CD4-positive, alpha-beta T cell treated with Interleukin-6 at 100 ng/mL for 8 hours (primary cell): Measurements from ENCODE around the gene ESPL1.

Experiments
- DNase-seq: peaks from one replicate; pipeline ENCODE4 v3.0.0-alpha.2; 2020; ENCODE audit warnings: mixed read lengths, low spot score

ESPL1 gene

DNA sequence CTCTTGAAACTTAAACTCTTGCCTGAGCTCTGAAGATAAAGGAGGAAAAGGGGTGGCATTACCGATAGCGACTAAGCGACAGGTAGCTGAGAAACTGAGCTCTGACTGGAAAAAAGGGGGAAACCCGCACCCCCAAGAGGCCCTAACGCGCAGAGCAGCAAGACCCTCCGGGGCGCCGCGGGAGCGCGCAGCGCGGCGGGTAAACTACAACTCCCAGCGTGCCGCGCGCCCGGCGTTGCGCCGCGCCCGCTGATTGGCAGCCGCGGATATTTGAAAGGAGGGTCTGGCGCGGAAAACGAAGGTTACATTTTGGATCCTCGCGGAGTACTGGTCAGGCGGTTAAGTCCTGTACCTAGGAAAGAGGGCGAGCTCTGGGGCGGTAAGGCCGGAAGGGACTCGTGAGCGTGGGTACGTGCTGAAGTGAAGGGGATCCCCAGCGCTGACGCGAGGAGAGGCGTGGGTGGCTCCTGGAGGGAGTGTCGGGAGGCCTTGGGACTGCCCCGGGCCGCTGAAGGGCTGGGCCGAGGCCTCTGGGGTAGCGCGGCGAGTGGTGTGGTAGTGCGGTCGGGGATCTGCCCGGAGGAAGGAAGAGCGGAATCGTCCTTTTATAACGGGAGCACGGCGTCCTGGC, at the start of gene ESPL1:
Gene ESPL1, plus strand, starts transcription at position 301 of the 631 bp plus-strand sequence. CDS start 468 bp downstream, outside the sequence.
- peak; percentile 73 for DNase-seq

DNA sequence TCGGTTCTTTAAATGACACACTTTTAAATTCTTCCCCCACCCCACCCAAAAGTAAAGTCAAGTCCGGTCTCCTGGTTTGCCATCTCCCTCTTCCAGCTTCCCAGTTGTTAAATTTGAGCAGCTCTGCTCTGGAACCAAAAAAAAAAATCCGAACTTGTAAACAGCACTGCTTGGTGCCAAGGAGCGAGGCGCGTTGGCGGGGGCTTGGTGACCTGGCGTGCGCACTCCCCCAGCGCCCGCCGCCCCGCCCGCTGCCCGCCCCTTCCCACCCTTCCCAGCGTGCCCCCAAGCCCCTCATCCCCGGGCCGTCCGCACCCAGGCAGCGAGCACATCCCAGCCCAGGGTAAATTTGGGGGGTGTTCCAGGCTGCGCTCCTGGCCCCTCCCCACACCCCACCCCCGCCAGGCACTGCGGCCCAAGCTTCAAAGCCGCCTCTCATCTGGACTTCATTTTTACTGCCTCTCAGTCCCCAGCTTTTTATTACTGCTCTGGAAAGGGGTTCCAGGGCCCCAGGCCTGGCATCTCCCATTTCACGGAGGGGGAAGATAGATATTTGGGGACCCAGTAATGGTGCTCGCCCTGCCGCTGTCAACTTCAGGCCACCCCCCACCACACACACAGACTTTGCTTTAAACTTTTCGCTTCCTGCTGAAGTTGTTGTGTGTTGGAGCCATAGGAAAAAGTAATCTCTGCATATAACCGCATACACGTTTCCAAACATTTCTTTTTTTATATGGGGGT, 49.4 kb upstream of the ESPL1 start:
- DNase-seq, result no peak

DNA sequence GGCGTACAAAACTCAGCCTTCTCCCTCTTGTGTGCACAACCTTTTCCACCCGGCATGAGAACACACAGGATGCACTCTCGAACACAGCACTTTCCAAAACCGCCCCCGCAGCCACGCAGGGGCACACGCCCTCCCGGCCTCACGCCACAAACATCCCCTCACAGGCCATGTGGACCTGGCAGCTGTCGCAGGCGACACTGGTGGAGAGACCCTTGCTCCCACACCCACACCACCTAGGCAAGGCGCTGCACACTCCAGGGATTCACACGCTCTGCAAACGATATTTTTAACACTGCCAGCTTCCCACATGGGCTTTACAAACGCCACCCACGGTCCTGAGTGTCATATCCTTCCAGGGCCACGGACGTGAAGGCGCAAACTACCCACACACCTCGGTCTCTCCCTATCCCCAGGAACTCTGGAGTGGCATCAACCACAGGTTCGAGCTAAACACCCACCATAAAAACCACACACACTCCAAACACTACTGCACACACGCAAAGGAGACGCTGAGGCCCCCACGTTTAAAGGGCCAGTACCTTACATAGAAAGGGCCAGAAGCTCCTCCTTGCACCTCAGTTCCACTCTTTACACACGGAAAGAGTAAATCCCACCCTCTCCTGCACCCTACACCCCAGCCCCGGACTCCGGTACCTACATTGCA, 48.7 kb upstream of the ESPL1 start:
- DNase-seq, result peak; percentile 56

DNA sequence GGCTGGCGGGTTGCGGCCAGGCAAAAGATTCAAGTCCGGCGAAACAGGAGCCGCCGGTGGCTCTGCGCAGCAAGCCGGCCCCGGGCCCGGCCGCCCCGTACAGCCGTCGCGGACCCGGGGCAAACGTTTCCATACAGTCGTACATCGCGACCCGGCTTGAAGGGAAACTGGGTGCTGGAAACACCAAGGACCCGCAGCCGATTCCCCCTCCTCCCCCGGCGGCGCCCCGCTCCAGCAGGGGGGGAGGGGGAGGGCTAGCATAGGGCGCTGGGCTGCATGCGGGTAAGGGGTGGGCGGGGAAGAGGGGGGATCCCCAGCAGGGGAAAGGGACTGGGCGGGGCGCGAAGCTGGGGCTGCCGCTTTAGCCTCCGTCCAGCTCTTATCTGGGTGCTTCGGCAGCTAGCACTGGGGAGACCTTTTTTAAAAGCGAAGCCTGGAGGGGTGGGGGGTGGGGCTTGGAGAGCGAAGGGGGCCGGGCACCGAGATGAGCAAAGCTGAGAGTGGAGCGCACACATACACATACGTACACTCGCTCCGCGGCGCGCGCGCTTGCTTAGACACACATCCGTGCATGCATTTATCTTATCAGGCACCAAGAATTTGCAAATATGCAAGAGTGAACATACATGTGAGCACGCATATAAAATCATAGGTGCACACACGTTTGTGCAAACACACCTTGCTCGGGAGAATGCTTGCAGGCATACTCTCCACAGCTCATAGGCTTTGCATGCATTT, 48.0 kb upstream of the ESPL1 start:
- peak; percentile 84 for DNase-seq

DNA sequence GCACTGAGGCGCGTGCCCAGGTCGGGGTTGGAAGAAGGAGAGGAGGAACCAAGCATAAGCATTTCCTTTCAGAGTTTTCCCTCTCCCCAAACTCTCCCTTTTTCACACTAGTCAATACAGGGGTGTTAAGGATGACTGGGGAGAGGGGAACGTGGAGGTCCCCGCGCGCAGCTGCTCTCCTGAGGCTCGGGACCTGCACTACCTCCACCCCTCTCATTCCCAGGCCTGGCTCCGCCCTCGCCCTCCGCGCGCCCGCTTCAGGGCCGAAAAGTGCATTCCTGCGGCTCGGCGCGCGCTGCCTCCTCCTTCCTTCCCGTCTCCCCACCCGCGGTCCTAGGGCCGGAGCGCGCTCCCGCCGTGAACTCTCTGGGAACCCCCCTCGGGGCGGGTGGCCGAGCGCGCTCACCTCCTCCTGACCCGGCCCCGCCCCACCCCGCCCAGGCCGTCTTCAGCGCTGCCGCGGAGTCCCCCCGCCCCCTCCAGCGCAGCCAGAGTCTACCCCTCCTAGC, 47.4 kb upstream of the ESPL1 start:
- peak; percentile 80 for DNase-seq

DNA sequence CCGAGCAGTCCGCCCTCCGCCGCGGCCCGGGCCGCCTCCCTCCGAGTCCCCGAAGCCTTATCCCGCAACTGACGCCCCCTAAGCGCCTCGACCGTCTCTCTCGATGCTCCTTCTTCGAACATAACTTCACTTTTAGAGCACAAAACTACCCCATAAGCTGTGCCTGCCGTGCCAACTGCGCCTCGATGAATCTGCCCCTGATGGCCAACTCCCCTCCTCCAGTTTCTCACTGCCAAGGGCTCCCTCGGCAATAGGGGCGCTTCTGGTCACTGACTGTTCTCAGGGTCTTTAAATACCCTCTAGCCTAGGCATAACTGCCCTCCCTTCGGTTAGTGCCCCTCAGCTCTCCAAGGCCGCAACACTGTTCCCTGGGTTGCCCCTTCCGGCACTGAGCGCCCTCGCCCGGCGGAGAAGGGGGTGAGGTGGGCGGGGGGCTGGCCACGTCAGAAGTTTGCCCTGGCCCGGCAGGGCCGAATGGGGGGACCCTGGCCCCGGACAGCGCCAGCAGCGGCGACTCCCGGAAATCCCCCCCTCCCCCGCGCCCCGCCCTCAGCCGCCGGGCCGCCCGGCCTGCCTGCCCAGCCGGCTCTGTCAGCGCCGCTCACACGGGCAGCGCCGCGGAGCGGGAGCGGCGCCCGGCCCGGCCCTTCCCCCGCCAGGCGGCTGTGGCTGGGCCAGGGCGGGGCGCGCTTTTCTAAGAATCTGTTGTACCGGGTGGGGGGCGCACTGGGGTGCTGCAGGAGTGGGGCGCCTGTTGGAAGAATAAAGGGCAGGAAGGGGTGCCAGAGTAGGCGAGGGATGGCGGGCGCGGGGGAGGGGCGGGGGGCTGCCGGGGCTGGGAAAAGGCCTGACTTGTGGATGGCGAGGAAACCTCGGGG, 46.7 kb upstream of the ESPL1 start:
- DNase-seq, result peak; percentile 40

DNA sequence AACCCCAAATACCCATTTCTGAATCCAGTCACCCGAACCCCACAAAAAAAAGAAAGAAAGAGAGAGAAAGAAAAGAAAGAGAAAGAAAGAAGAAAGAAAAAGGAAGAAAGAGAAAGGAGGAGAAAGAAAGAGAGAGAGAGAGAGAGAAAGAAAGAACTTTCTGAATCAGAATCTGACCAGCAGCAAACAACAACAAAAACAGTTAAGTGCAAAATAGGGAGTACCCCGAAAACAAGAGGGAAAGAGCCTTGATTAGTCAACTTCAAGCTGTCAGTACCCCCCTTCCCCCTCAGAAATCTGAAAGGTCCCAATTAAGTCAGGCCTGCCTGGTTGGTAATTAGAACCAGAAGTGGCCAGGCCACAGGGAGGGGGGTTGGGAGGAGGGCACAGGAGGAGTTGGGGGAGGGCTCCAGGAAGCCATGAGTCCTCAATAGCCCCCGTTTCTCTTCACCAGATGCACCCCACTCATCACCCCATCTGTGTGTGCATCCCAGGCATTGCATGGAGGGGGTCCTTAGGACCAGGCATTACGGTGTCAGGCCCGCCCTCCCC, 45.9 kb upstream of the ESPL1 start:
- no peak for DNase-seq

DNA sequence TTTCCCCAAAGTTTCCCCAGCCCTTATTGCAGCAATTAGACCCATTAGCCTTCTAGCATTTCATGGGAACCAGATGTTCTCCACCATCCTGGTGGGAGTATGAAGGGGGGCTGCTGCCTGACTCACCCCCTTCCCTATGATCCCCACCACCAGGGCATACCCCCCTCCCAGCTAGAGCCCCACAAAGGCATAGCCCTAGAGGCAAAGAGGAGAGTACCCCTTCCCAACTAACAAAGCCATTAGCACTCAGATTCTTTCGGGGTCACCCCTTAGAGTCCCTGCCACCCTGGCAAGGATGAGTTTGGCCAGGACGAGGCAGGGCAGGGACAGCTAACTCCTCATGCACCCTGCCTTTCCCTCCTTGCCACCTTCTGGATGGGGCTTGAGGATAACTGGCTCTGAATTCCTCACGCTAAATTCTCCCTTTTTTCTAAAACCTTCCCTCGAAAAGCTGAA, 45.3 kb upstream of the ESPL1 start:
- DNase-seq, result no peak

DNA sequence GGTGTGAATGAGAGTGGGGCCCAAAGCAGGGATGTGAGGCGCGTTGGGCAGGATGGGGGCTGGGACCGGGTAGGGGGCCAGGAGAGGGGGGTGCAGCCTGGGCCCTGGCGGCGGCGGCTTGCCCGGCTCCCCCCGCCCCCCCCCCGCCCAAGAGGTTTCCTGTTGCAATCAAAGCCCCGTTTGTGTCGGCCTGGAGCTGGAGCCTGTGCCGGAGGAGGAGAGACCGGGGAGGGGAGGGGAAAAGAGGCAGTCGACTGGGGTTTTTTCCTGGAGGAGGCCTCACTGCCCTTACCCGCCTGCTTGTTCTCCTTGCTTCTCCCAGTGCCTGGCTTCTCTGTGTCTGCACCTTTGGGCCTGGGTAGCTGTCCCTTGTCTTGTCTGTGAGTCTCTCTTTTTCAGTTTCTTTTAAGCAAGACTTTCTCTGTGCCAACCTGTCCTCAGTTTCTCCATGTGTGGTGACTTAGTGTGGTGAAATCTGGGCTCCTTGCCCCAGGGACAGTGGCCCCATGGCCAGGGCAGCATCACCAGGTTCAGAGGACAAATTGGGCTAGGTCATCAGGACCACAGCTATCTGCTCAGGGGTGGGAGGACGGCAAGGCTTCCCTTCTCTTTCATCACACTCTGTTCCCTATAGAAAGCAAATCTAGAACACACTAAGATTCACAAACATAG, 44.6 kb upstream of the ESPL1 start:
- peak; percentile 49 for DNase-seq

DNA sequence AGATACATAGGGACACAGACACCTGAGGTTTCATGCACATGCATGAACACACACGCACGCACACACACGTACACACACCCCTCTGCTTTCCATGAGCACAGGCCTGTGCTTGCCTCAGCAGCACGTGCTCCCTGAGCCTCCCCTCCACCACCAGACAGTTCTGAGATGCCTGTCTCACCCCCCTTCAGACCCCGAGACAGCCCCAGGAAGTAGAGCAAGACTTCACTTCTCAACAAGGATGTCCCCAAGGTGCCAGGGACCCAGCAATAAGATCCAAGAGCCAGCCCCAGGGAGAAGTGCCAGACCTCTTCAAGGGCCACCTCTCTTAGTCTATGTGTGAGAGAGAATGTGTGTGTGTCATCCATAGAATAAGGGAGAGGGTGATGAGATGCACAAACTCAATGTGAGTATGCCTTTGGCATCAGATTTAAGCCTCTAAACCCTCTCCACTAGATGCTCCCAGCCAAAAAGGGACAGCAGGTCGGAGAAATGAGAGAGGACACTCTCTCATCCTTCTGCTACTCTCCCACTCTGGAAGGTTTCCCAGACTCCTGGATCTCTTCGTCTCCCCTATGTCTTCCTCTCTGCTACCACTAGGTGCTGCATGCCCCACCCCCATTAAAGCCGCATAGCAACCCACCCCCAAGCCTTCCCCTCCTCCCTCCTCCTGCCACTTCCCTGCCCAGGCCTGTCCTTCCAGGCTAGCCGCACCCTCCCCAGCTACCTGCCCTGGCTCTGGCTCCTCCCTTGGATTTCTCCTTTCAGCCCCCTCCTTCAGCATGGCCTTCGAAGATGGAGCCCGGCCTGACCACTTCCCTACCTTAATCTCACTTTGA, 43.8 kb upstream of the ESPL1 start:
- DNase-seq, result no peak

DNA sequence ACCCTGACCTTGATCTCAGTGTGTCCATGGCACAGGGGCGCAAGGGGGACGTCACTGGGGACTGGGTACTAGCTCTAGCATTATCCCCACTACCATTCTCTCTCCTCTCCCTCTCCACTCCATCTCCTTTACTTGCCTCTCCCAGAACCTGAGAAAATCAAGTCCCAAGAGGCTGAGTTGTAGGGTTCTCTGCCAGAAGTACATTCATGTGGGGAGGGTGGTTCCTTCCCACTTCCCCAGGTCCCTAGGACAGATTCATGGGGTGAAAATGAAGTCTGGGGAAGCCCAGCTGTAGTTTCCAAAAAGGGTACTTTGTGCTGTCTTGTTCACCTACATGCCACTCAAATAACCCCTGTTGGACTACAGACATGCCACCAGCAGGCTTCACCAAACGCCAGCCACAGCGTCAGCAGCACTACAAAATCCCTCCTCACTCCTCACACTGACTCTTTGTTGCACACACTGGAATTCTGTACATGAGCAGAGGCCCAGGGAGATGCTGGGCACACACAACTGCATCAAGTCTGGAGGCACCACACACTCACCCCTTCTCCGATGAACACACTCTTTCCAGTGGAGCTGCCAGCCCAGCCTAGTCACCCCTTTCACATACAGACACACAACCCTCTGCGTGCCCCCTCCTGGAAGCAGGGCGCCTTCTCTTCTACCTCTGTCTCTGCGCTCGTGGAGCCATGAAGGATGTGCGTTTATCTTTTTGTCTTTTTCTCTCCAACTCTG, 43.0 kb upstream of the ESPL1 start:
- DNase-seq, result no peak

DNA sequence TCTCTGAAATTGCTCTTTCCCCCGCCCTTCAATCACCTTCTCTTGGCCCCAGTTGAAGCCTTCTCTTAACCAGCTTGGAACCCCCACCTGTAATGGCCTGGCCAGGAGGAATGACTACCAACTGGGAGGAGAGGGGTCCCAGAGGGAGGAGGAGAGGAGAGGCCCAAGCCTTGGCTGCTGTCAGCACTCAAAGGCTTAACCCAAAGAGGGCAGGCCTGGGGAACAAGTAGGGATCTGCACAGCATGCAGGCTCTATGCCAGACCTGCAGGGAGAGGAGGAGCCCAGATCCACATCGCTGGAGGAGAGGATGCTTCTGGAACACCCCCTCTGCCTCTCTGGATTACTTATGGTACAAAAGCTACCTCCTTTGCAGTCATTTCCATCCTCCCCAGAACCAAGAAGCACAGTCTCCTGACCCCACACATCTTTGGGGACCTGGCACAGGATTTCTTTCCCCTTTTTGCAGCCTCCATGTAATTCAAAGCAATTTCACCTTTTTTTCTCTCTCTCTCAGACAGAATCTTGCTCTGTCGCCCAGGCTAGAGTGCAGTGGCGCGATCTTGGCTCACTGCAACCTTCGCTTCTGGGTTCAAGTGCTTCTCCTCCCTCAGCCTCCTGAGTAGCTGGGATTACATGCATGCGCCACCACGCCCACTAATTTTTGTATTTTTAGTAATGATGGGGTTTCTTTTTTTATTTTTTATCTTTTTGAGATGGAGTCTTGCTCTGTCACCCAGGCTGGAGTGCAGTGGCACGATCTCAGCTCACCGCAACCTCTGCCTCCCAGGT, 42.3 kb upstream of the ESPL1 start:
- DNase-seq, result no peak

DNA sequence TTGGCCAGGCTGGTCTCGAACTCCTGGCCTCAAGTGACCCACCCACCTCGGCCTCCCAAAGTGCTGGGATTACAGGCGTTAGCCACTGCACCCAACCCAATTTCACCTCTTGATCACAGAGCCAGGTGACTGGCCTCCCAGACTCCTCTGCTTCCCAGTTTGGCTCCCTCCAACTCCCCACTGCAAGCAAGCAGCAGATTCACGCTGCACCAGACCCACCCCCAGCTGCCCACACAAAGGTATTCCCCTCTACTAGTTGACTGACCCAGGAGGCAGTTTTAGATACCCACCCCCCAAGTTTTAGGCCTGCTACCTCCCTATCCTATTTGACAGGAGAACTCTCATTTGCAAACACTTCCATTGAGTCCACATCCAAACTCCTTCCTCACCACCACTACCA, 41.3 kb upstream of the ESPL1 start:
- no peak for DNase-seq

DNA sequence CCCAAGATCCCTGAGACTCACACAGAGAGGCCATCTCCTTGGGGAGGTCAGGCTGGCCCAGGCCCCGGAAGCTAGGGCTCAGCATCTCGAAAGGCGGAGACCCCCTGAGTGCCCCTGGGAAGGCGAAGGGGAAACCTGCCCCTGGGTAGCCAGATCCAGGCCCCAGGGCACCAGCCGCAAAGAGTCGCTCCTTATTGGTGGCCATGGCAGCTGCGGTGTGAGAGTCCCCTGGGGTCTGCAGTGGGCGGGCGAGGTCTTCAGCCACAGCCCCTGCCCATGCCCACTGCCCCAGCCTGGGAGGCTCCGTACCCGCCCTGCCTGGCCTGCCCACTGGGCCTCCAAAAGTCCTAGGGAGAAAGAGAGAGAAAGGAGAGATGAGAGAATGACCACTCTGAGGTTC, 40.8 kb upstream of the ESPL1 start:
- DNase-seq, result no peak

DNA sequence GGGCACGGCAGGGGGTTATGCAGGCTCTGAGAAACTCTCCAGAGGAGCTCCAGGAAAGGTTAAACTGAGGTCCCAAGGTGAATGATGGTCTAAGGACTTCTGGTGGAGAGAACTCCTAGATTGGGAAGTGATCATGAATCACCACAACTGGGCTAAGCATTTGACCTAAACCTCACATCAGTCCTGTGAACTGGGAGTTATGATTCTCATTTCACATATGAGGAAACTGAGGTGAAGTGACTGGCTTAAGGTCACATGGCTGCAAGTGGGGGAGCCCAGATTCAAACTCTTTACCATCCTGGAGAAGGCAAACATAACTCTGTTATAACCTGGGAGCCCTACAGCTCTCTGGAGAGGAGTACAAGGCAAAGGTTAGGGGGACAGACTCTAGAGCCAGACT, 40.3 kb upstream of the ESPL1 start:
- DNase-seq, result no peak

DNA sequence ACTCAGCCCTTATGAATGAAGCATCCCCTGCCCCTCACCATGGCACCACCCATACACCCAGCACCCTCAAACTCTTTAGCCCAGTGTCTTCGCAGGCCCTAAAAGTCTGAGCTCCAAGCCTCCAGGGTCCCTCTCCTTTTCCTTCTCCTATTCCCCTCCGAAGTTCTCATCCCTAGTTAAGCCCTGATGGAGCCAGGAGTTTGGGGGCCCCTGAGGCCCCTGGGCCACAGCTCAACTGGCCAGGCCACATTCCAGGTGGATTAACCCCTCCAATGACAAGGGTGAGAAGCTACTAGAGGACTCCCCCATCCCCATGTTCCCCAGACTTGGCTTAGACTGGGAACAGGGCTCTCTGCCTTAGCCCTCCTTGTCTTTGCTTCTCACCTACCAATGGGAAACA, 38.6 kb upstream of the ESPL1 start:
- no peak for DNase-seq

DNA sequence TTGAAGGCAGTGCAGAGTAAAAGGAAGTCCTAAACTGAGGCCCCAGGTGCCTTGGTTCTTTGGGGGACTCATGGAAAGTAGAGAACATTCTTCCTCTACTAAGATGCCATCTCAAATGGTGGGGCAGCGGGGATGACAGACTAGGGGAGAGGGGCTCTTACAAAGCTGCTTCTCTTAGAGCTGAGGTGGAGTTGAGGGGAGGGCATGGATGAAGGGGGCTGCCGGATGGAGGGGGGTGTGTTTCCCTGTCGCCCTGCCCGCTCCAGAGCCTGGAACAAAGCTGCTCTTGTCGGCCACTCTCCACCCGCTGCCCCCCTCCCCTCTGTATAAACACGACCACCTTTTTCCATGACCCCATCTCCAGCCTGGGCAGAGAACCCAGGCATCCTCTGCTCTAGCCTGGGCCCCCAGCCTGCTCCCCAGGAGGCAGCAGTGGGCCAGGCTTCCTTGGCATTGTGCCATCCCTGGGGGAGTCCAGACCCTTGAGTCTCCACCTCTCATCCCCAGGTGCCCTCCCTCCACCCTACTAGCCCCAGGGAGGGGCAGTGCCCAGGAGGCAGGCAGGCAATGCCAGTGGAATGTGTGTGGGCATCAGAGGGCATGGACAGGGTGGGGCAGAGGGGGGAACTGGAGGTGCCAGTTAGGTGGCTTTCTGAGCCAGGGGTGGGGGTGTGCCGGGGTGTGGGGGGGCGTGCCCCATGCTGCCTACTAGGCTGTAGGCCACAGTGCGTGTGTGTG, 37.8 kb upstream of the ESPL1 start:
- no peak for DNase-seq

DNA sequence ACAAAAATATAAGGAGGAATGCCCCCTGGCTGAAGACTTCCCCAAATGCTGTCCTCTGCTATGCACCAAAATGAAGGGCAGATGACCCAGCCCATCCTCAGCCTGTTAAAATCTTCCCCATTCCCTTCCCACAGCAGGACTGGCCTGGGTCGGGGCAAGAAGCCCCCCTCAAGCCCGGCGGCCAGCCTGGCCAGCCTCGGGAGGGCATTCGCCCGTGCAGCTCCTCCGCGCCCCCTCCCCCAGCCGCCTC, 36.5 kb upstream of the ESPL1 start:
- DNase-seq, result no peak
